HepG2 (cell line): Measurements from ENCODE around the gene INO80B. TPM values are rescaled to one million over a fixed set of nuclear protein-coding genes. Genes with fewer than 3 reads are reported as not detected.

Experiments
- AGO2 ChIP-seq: fragments of 200-400 bp; formaldehyde crosslinking; optimal IDR thresholded peaks from 2 replicates; pipeline ENCODE3; 2017; ENCODE audit warnings: mild to moderate bottlenecking, low read depth, low read length, moderate library complexity
- AHDC1 ChIP-seq: sonication (generic); formaldehyde crosslinking; IDR thresholded peaks from 2 replicates; pipeline ENCODE4 v1.5.1; 2020; ENCODE audit warnings: mild to moderate bottlenecking, missing genetic modification reagents, borderline replicate concordance
- ARNTL ChIP-seq: sonication (generic); formaldehyde crosslinking; IDR thresholded peaks from 2 replicates; pipeline ENCODE4 v1.4.0; 2020; ENCODE audit warnings: mild to moderate bottlenecking, missing genetic modification reagents
- CC2D1A ChIP-seq: sonication (generic); formaldehyde crosslinking; IDR thresholded peaks from 2 replicates; pipeline ENCODE4 v1.8.1; 2023; ENCODE audit warnings: mild to moderate bottlenecking, missing genetic modification reagents
- FOXC1 ChIP-seq: sonication (generic); formaldehyde crosslinking; IDR thresholded peaks from 2 replicates; pipeline ENCODE4 v1.8.0; 2022; ENCODE audit warnings: mild to moderate bottlenecking, missing genetic modification reagents, borderline replicate concordance
- ZC3H4 ChIP-seq: sonication (generic); formaldehyde crosslinking; IDR thresholded peaks from 2 replicates; pipeline ENCODE4 v1.4.0; 2020; ENCODE audit warnings: missing genetic modification reagents, borderline replicate concordance
- polyA plus RNA-seq, 8 experiments: library from polyadenylated mRNA; depleted of rRNA in 3 of 8; stranded (reverse) in 7 of 8; unstranded in 1 of 8; fragments of >200 nt; fragmentation: Illumina TruSeq in 4 of 8; extraction: Trizol in 4 of 8; gene quantifications; 2 replicates each; pipeline versions ENCODE4 v1.2.1 to v1.2.3, GENCODE V29; 2011 to 2016; ENCODE audit warnings: low read depth in 4 of 8, missing spikeins in 1 of 8, mixed read lengths in 1 of 8; ENCODE audit not compliant: insufficient read depth in 1 of 8
- total RNA-seq, 5 experiments: library from RNA; depleted of rRNA; stranded (reverse); fragments of >200 nt; fragmentation: Illumina TruSeq; extraction: Trizol; gene quantifications; 2 replicates each; pipeline ENCODE4 v1.2.3, GENCODE V29; 2016; ENCODE audit warnings: low read depth in 1 of 5

Gene INO80B
- total and polyA plus RNA-seq, 2 of the 13 experiments (the other 11 are each of a cell fraction or from before 2014, with no cell fraction given) = 6.2 to 14.5 TPM

DNA sequence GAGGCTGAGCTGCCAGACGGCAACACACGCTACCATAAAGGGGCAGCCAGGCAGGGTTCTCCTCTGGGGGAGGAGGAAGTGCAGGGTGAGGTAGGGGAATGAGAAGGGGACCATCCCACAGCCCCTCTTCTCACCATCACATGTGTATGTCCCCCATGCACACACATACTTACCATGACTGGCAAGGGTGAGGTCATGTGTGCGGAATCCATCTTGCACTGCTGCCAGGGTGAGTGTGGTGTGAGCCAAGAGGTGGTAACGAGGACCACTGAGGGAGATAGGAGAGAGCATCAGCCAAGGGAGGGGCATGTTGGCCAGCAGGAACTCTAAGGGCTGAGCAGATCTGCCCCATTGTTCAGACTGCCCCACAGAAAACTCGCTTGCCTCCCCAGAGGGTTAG, 26.2 kb upstream of the INO80B start (continued):
- TF ChIP-seq AHDC1 (CRISPR knock-in tag) = no peak
- no peak for TF ChIP-seq ARNTL (CRISPR knock-in tag)
- TF ChIP-seq CC2D1A (CRISPR knock-in tag) = no peak
- TF ChIP-seq FOXC1 = 0 out of 2 replicates have a peak, but pooled peaks have one; percentile 24
- TF ChIP-seq ZC3H4 = no peak
- peak; percentile 36 for TF ChIP-seq AGO2
